HS-5 (cell line): ENCODE results near the gene R3HDM2.

Experiments used
- DNase-seq: peaks from one replicate; pipeline ENCODE4 v3.0.0-alpha.2; 2012; ENCODE audit warnings: low read depth

Gene R3HDM2

GRCh38 chr12:57216014-57216911 lies 214.6 kb downstream of the R3HDM2 start, which contains the start of gene NXPH4:
TSS of gene NXPH4 (plus strand) at chr12:57216794. CDS start at chr12:57216970, 176 bp downstream.
- DNase-seq: no peak

- DNase-seq: no peak
Observed at GRCh38 chr12:57215668-57216013, 215.2 kb downstream of the R3HDM2 start.

- DNase-seq: no peak
Observed at GRCh38 chr12:57215065-57215464, 215.8 kb downstream of the R3HDM2 start.

- no peak for DNase-seq
Observed at GRCh38 chr12:57214398-57214781, 216.5 kb downstream of the R3HDM2 start.

- no peak for DNase-seq
Observed at GRCh38 chr12:57213763-57214397, 217.0 kb downstream of the R3HDM2 start.

GRCh38 chr12:57213058-57213715 lies 217.7 kb downstream of the R3HDM2 start:
- peak; percentile 53 for DNase-seq

GRCh38 chr12:57212701-57213057 lies 218.2 kb downstream of the R3HDM2 start:
- no peak for DNase-seq

- DNase-seq: no peak
Observed at GRCh38 chr12:57211791-57212700, 218.8 kb downstream of the R3HDM2 start.

GRCh38 chr12:57210926-57211692 lies 219.7 kb downstream of the R3HDM2 start:
- DNase-seq: no peak

- no peak for DNase-seq
Observed at GRCh38 chr12:57210461-57210860, 220.4 kb downstream of the R3HDM2 start.

GRCh38 chr12:57209916-57210315 lies 220.9 kb downstream of the R3HDM2 start:
- DNase-seq: no peak

GRCh38 chr12:57208631-57209282 lies 222.1 kb downstream of the R3HDM2 start:
- DNase-seq: no peak

- DNase-seq: no peak
Observed at GRCh38 chr12:57207731-57208630, 222.9 kb downstream of the R3HDM2 start.

- DNase-seq: no peak
Observed at GRCh38 chr12:57205931-57206330, 224.9 kb downstream of the R3HDM2 start.

- no peak for DNase-seq
Observed at GRCh38 chr12:57205186-57205585, 225.7 kb downstream of the R3HDM2 start.

- no peak for DNase-seq
Observed at GRCh38 chr12:57204454-57204853, 226.4 kb downstream of the R3HDM2 start.

GRCh38 chr12:57203791-57204190 lies 227.1 kb downstream of the R3HDM2 start:
- no peak for DNase-seq
